ENCODE measurements around the gene FERMT1.

Gene FERMT1

GRCh38 chr20:6048391-6048790 is 74.4 kb downstream of the FERMT1 start:
- no peaks in the 10 kb centered on the region for H3K36me3 ChIP-seq (replicated peaks; ENCODE audit: insufficient read depth, low read length)
- H3K4me1 ChIP-seq (ENCODE audit: low read length): no peaks in the 10 kb centered on the region; the same call in 1 of the 2 replicates
- H2AFZ ChIP-seq (ENCODE audit: low read length): no peak overlapping the region
- H3K27ac ChIP-seq (ENCODE audit: low read length): no peak overlapping the region
- no peak overlapping the region for H3K4me2 ChIP-seq (ENCODE audit: low read depth, low read length)
- H3K9ac ChIP-seq (ENCODE audit: low read length): no peak overlapping the region
- no peaks in the 10 kb centered on the region for H4K20me1 ChIP-seq (ENCODE audit: insufficient read depth, low read length)
- DNase-seq: no peak
- no peaks in the 10 kb centered on the region for H3K9me2 ChIP-seq (replicated peaks; ENCODE audit: insufficient read depth, low read length)
- H3K79me2 ChIP-seq (ENCODE audit: low read length): no peaks in the 10 kb centered on the region
- H3K9me3 ChIP-seq (replicated peaks; ENCODE audit: insufficient read depth, low read length): no peaks in the 10 kb centered on the region
- no peak overlapping the region for H3K4me3 ChIP-seq (ENCODE audit: low read length)
- TF ChIP-seq EZH2phosphoT487 (IDR thresholded peaks at IDR 0.05; ENCODE audit: low read length): no peak
- no peak for TF ChIP-seq EZH2 (optimal IDR thresholded peaks at IDR 0.05; ENCODE audit: low read depth, low read length)
- TF ChIP-seq CTCF (IDR thresholded peaks at IDR 0.05; ENCODE audit: low read length): no peak
- H3K27me3 ChIP-seq (replicated peaks; ENCODE audit: insufficient read depth, low read length): no peaks in the 10 kb centered on the region
- no peaks in the 10 kb centered on the region for H3F3A ChIP-seq (ENCODE audit: insufficient read depth, low read length)

GRCh38 chr20:6046432-6046831 is 76.4 kb downstream of the FERMT1 start:
- Histone ChIP-seq H3K4me3 (ENCODE audit: low read length) (no peak overlapping the region), H3K27me3 (replicated peaks; ENCODE audit: insufficient read depth, low read length) (no peaks in the 10 kb centered on the region), H3K36me3 (replicated peaks; ENCODE audit: insufficient read depth, low read length) (no peaks in the 10 kb centered on the region), H2AFZ (ENCODE audit: low read length) (no peak overlapping the region), H3K9me2 (replicated peaks; ENCODE audit: insufficient read depth, low read length) (no peaks in the 10 kb centered on the region), H3K27ac (ENCODE audit: low read length) (no peak overlapping the region), H3K79me2 (ENCODE audit: low read length) (no peaks in the 10 kb centered on the region), H3F3A (ENCODE audit: insufficient read depth, low read length) (no peaks in the 10 kb centered on the region), H3K4me1 (ENCODE audit: low read length) (no peaks in the 10 kb centered on the region), H3K9ac (ENCODE audit: low read length) (no peak overlapping the region), H4K20me1 (ENCODE audit: insufficient read depth, low read length) (no peaks in the 10 kb centered on the region), H3K9me3 (replicated peaks; ENCODE audit: insufficient read depth, low read length) (no peaks in the 10 kb centered on the region), H3K4me2 (ENCODE audit: low read depth, low read length) (no peak overlapping the region)
- TF ChIP-seq CTCF (IDR thresholded peaks at IDR 0.05; ENCODE audit: low read length): no peak
- TF ChIP-seq EZH2phosphoT487 (IDR thresholded peaks at IDR 0.05; ENCODE audit: low read length): no peak
- TF ChIP-seq EZH2 (optimal IDR thresholded peaks at IDR 0.05; ENCODE audit: low read depth, low read length): no peak
- no peak for DNase-seq

GRCh38 chr20:6045566-6045965 is 77.3 kb downstream of the FERMT1 start:
- H2AFZ ChIP-seq (ENCODE audit: low read length): no peak overlapping the region
- H3K4me2 ChIP-seq (ENCODE audit: low read depth, low read length): no peak overlapping the region
- H3K4me3 ChIP-seq (ENCODE audit: low read length): no peak overlapping the region
- no peaks in the 10 kb centered on the region for H4K20me1 ChIP-seq (ENCODE audit: insufficient read depth, low read length)
- H3K9me3 ChIP-seq (replicated peaks; ENCODE audit: insufficient read depth, low read length): no peaks in the 10 kb centered on the region
- no peak for TF ChIP-seq EZH2phosphoT487 (IDR thresholded peaks at IDR 0.05; ENCODE audit: low read length)
- no peaks in the 10 kb centered on the region for H3K36me3 ChIP-seq (replicated peaks; ENCODE audit: insufficient read depth, low read length)
- H3K9ac ChIP-seq (ENCODE audit: low read length): no peak overlapping the region
- no peaks in the 10 kb centered on the region for H3K79me2 ChIP-seq (ENCODE audit: low read length)
- H3F3A ChIP-seq (ENCODE audit: insufficient read depth, low read length): no peaks in the 10 kb centered on the region
- no peaks in the 10 kb centered on the region for H3K27me3 ChIP-seq (replicated peaks; ENCODE audit: insufficient read depth, low read length)
- no peaks in the 10 kb centered on the region for H3K9me2 ChIP-seq (replicated peaks; ENCODE audit: insufficient read depth, low read length)
- no peaks in the 10 kb centered on the region for H3K4me1 ChIP-seq (ENCODE audit: low read length)
- H3K27ac ChIP-seq (ENCODE audit: low read length): no peak overlapping the region
- DNase-seq: no peak

- Histone ChIP-seq H4K20me1 (ENCODE audit: insufficient read depth, low read length) (no peaks in the 10 kb centered on the region), H3K36me3 (replicated peaks; ENCODE audit: insufficient read depth, low read length) (no peaks in the 10 kb centered on the region; the same call in 1 of the 2 replicates), H3K4me2 (ENCODE audit: low read depth, low read length) (no peak overlapping the region), H3K27me3 (replicated peaks; ENCODE audit: insufficient read depth, low read length) (no peaks in the 10 kb centered on the region), H3F3A (ENCODE audit: insufficient read depth, low read length) (no peaks in the 10 kb centered on the region), H3K9me2 (replicated peaks; ENCODE audit: insufficient read depth, low read length) (no peaks in the 10 kb centered on the region), H3K9ac (ENCODE audit: low read length) (no peak overlapping the region), H3K4me3 (ENCODE audit: low read length) (no peak overlapping the region), H2AFZ (ENCODE audit: low read length) (no peak overlapping the region), H3K79me2 (ENCODE audit: low read length) (no peaks in the 10 kb centered on the region), H3K9me3 (replicated peaks; ENCODE audit: insufficient read depth, low read length) (no peaks in the 10 kb centered on the region), H3K27ac (ENCODE audit: low read length) (no peak overlapping the region), H3K4me1 (ENCODE audit: low read length) (no peaks in the 10 kb centered on the region)
- no peak for TF ChIP-seq CTCF (IDR thresholded peaks at IDR 0.05; ENCODE audit: low read length)
- no peak for TF ChIP-seq EZH2phosphoT487 (IDR thresholded peaks at IDR 0.05; ENCODE audit: low read length)
- DNase-seq: no peak
Measured at GRCh38 chr20:6044115-6044514, 78.7 kb downstream of the FERMT1 start.
